ENCODE measurements around the gene TENT5A.
"Not testable (repeated sequence)": the region's sequence is repeated elsewhere in the genome, so short reads cannot be mapped to it uniquely, and the experiment has no call there.

Gene TENT5A

DNA sequence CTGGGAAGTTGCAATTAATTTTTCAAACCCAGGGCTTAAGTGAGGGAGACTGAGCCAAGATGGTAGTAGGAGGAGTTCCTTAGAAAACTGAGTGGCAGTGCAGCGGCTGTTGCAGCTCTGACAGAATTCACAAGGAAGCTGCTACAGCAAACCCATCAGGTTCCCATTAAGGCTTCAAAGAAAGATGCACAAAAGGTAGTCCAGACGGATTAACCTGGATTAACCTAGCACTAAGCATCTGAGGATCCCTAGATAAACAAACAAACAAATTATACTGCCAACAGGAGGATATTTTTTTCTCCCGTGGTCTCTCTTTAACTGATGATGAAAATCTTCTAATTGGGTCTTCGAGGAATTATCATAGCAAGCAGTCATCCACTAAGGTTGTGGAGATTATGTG, 5.2 kb downstream of the TENT5A start:
- TF ChIP-seq, protein P1, sequence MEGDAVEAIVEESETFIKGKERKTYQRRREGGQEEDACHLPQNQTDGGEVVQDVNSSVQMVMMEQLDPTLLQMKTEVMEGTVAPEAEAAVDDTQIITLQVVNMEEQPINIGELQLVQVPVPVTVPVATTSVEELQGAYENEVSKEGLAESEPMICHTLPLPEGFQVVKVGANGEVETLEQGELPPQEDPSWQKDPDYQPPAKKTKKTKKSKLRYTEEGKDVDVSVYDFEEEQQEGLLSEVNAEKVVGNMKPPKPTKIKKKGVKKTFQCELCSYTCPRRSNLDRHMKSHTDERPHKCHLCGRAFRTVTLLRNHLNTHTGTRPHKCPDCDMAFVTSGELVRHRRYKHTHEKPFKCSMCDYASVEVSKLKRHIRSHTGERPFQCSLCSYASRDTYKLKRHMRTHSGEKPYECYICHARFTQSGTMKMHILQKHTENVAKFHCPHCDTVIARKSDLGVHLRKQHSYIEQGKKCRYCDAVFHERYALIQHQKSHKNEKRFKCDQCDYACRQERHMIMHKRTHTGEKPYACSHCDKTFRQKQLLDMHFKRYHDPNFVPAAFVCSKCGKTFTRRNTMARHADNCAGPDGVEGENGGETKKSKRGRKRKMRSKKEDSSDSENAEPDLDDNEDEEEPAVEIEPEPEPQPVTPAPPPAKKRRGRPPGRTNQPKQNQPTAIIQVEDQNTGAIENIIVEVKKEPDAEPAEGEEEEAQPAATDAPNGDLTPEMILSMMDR (IDR thresholded peaks at IDR 0.05), result no peak
- Histone ChIP-seq H3K4me1 (ENCODE audit: control insufficient read depth in 1 of 2, insufficient read depth in 1 of 2, low read depth in 1 of 2, low read length in 1 of 2) (peaks cover 74 to 78% of the 10 kb centered on the region in 2 experiments), H3K27ac (peak overlapping the region; percentile 74), H3K27me3 (no peaks in the 10 kb centered on the region), H3K4me3 (ENCODE audit: low read depth in 1 of 2, low read length in 1 of 2) (no peak overlapping the region), H3K36me3 (no peaks in the 10 kb centered on the region), H3K9me3 (no peaks in the 10 kb centered on the region)

DNA sequence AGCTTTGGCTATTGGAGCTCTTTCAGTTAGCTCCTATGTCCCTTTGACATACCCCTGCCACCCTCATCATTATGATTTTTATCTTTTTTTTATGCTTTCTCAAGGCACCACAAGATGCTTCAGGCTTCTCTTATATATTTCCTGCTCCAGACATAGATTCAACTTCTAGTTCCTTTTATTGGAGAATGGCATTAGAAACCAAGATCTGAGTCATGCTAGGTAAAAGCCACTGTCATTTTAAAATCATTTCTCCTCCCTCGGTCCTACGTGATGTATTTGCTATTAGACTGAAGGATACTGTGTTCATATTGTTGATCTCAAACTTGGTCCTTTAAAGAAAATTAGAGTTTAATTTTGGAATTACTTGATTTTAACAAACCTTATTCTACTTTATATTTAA, 8.3 kb downstream of the TENT5A start:
- H3K27ac ChIP-seq, result peak overlapping the region; percentile 74
- H3K4me1 ChIP-seq (ENCODE audit: control insufficient read depth in 1 of 2, insufficient read depth in 1 of 2, low read depth in 1 of 2, low read length in 1 of 2), result peaks cover 50 to 52% of the 10 kb centered on the region in 2 experiments
- TF ChIP-seq, protein P1 (IDR thresholded peaks at IDR 0.05), result no peak
- no peaks in the 10 kb centered on the region for H3K9me3 ChIP-seq
- H3K36me3 ChIP-seq, result no peaks in the 10 kb centered on the region
- no peaks in the 10 kb centered on the region for H3K27me3 ChIP-seq
- H3K4me3 ChIP-seq (ENCODE audit: low read depth in 1 of 2, low read length in 1 of 2), result no peak overlapping the region

DNA sequence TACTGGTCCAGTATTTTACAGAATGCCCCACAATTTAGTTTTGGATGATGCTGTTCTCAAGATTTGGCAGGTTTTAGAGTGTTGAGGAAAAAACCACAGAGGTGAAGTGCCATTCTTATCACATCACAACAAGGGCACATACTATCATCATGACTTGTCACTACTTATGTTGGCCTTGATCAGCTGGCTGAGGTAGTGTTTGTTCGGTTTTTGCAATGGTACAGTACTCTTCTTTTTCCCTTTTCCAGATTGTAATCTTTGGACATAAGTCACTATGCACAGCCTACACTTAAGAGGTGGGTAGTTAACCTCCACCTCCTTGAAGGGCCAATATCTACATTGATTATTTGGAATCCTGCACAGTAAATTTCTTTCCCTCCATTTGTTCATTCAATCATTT, 8.8 kb downstream of the TENT5A start:
- Histone ChIP-seq H3K36me3 (no peaks in the 10 kb centered on the region), H3K4me3 (ENCODE audit: low read depth in 1 of 2, low read length in 1 of 2) (no peak overlapping the region), H3K27me3 (no peaks in the 10 kb centered on the region), H3K4me1 (ENCODE audit: control insufficient read depth in 1 of 2, insufficient read depth in 1 of 2, low read depth in 1 of 2, low read length in 1 of 2) (peaks cover 45 to 47% of the 10 kb centered on the region in 2 experiments), H3K9me3 (no peaks in the 10 kb centered on the region), H3K27ac (peak overlapping the region; percentile 7)
- TF ChIP-seq, protein P1 (IDR thresholded peaks at IDR 0.05), result no peak

DNA sequence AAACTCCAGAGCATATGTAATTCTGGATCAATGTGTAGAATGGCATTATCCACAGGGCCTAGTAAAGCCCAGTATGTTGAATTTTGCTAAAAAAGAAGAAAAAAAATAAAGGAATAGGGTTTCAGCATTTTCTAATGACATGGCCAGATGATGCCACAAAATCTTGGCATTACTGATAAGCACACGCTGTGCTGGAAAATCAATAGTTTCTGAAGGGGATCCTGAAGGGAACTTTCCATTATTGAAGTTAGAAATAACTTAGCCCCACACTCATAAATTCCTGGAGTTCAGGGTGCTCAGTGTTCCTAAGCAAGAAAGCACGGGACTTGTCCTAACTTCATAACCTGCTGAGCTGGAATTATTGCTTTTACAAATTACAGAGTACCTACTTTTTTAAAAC, 10.8 kb downstream of the TENT5A start:
- H3K9me3 ChIP-seq, result no peaks in the 10 kb centered on the region
- H3K27me3 ChIP-seq, result no peaks in the 10 kb centered on the region
- no peak overlapping the region for H3K4me3 ChIP-seq (ENCODE audit: low read depth in 1 of 2, low read length in 1 of 2)
- no peak overlapping the region for H3K27ac ChIP-seq
- no peaks in the 10 kb centered on the region for H3K36me3 ChIP-seq
- TF ChIP-seq, protein P1 (IDR thresholded peaks at IDR 0.05), result no peak
- H3K4me1 ChIP-seq (ENCODE audit: control insufficient read depth in 1 of 2, insufficient read depth in 1 of 2, low read depth in 1 of 2, low read length in 1 of 2), result peaks cover 26 to 28% of the 10 kb centered on the region in 2 experiments

DNA sequence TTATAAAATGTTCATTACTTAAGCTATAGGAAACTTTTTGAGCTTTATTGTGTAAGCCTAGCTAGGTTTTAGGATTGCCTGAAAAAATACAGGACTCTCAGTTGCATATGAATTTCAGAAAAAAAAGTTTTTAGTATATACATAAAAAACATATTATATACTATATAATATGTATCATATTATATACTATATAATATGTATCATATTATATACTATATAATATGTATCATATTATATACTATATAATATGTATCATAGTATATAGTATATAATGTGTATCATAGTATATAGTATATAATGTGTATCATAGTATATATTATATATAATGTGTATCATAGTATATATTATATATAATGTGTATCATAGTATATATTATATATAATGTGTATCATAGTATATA, 11.9 kb downstream of the TENT5A start:
- not testable (repeated sequence) for H3K9me3 ChIP-seq, H3K27ac ChIP-seq

DNA sequence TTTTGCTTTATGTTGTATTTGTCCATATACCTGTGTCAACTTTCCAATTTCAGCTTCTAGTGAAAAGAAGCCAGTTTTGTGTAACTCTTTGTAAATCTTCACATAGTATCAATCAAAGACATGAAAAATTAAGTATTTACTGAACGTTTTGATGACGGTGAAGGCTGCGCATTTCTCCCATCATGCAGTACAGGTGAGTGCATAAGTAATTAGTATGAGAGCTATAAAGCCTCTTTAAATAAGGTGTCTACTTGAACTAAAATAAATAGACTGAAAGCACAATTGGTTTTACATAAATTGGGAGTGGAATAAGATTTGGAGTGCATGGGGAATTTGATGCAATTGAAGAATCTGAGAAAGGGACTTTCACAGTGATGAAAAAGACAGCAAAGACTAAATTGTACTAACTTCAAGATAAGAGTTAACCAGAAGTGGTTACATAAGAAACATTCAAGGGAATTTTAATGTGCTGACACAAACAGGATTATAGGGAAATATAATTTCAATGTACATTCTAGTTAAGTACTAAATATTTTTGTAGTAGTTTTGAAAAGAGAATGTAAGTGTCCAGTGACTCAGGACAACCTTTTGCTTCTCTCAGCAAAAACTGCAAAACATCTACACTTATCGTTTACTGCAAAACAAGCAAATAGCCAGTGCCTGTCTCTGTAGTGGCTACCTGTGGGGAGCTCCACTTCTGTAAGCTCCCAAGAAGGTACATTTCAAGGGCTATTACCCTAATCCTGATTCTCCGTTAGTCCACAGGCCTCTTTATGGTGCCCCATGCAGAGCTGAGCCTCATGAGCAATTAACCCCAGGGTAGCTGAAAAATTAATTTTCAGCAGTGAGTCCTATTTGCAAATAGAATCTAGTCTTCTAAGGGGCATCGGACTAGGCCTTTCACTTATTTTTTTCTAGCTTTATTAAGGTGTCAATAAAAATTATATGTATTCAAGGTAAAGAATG, 13.0 kb downstream of the TENT5A start:
- Histone ChIP-seq H3K4me1 (ENCODE audit: control insufficient read depth in 1 of 2, insufficient read depth in 1 of 2, low read depth in 1 of 2, low read length in 1 of 2) (peaks cover 16 to 20% of the 10 kb centered on the region in 2 experiments), H3K27me3 (no peaks in the 10 kb centered on the region), H3K4me3 (ENCODE audit: low read depth in 1 of 2, low read length in 1 of 2) (no peak overlapping the region), H3K36me3 (no peaks in the 10 kb centered on the region), H3K27ac (no peak overlapping the region), H3K9me3 (no peaks in the 10 kb centered on the region)
- TF ChIP-seq, protein P1 (IDR thresholded peaks at IDR 0.05), result no peak

More for the DNA sequence above, 11.9 kb downstream of the TENT5A start:
- H3K4me3 ChIP-seq (ENCODE audit: low read depth in 1 of 2, low read length in 1 of 2); H3K27me3 ChIP-seq; H3K36me3 ChIP-seq: not testable (repeated sequence)
- peaks cover 23 to 25% of the 10 kb centered on the region in 2 experiments for H3K4me1 ChIP-seq (ENCODE audit: control insufficient read depth in 1 of 2, insufficient read depth in 1 of 2, low read depth in 1 of 2, low read length in 1 of 2)
